RCC 7860 (cell line): ENCODE results near the gene ENKD1.

ENCODE experiments used
- DNase-seq: peaks from one replicate; pipeline ENCODE4 v3.0.0-alpha.2; 2015; ENCODE audit warnings: low spot score
- FAIRE-seq: peaks from 2 replicates; lab custom pipeline; 2012; peaks lifted over from hg19 to GRCh38; lab: Jason Lieb, UNC

The ENKD1 gene

DNA sequence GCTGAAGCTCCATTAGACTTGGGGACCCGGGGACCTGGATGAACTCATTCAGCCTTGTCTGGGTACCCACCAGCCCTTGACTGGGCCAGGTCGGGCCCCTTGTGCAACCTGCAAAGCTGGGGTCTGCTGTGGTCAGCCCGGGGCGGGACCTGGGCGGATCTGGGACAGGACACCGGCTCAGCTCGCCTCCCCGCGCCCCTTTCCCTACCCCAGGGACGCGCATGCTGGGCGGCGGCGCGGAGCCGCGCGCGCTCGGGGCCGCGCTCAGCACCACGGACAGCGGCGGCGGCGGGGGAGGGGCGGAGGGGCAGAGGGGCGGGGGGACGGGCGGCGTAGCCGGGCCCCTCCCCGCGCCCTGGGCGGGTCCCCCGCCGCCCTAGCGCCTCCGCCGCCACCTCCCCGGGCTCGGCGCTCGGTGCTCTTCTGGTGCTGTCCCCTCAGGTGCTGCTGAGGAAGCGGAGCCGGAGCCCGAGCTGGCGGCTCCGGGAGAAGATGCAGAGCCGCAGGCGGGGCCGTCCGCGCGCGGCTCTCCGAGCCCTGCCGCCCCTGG is 13.9 kb downstream of the ENKD1 start:
- FAIRE-seq (no peak), DNase-seq (no peak)

- FAIRE-seq, result no peak
- DNase-seq, result no peak
These were observed 14.7 kb downstream of the ENKD1 start for GRCh38 chr16:67651847-67652246.

- DNase-seq (no peak), FAIRE-seq (no peak)
These were observed 15.5 kb downstream of the ENKD1 start for GRCh38 chr16:67651039-67651438.

GRCh38 chr16:67650023-67650422 is 16.5 kb downstream of the ENKD1 start:
- DNase-seq (no peak), FAIRE-seq (no peak)

GRCh38 chr16:67649494-67649931 is 17.0 kb downstream of the ENKD1 start:
- DNase-seq, result no peak

DNA sequence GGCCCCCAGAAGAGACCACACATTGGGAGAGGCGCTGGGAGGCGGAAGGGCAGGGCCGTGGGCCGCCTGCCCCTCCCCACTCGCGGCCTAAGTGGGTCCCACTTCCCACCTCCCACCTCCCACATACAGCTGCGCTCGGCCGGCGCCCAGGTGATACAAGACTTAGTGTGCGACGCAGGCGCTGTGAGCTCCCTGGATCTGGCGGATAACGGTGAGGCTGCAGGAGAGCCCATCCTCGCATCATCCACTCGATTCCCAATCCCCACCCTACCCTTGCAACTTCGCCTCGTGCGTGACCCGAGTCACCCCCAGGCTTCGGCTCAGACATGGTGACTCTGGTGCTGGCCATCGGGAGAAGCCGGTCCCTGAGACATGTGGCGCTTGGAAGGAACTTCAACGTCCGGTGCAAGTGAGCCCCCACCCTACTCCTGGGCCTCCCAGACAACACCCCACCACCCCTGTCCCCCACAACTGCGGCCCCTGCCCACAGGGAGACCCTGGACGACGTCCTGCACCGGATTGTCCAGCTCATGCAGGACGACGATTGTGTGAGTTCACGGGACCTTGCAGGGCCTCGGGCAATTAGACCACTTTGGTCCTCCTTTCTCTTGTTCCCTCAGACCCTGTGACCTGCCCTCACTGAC is 17.7 kb downstream of the ENKD1 start:
- DNase-seq (no peak), FAIRE-seq (no peak)

More at GRCh38 chr16:67649494-67649931, 17.0 kb downstream of the ENKD1 start:
- FAIRE-seq, result no peak

- no peak for FAIRE-seq
- DNase-seq, result no peak
These were observed 18.3 kb downstream of the ENKD1 start for GRCh38 chr16:67648088-67648763.

DNA sequence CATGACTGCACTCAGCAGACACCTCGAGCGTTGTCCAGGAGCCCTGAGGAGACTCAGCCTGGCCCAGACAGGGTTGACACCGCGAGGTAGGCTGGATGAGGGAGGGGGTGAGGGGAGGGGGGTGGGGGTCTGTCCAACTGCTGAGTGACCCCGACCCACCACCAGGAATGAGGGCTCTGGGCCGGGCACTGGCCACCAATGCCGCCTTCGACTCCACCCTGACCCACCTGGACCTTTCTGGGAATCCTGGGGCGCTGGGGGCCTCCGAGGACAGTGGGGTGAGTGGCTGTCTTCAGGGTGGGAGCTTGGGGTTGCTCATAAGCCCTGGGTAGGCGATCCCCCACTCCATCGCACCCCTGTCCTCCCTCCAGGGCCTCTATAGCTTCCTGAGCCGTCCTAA is 18.9 kb downstream of the ENKD1 start:
- DNase-seq (no peak), FAIRE-seq (no peak)

- no peak for FAIRE-seq
- no peak for DNase-seq
These were observed 19.4 kb downstream of the ENKD1 start for GRCh38 chr16:67647111-67647651.

DNA sequence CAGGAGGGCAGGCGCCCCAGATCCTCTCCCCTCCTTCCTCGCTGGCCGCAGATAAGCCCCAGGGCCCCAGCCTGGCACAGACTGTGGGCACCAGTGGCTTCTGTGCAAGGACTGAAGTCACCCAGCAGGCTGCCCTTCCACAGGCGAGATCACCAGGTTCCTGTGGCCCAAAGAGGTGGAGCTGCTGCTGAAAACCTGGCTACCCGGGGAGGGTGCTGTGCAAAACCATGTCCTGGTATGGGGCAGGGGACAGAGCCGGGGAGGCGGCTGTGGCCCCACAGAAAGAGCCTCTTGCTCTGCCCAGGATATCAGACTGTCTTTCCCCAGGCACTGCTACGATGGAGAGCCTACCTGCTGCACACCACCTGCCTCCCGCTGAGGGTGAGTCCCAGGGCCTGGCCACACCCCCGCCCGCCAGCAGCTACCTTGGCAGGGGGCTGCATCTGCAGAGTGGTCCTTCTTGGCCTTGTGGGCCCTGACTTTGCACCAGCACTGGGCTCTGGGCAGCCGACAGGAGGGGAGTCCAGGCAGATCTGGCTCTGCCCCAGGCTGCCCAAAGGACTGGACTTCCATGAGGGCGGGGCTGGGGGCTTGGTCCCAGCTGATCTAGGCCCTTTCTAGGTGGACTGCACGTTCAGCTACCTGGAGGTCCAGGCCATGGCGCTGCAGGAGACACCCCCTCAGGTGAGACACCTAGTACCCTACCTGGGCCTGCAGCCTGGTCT is 21.0 kb downstream of the ENKD1 start:
- FAIRE-seq, result no peak

DNA sequence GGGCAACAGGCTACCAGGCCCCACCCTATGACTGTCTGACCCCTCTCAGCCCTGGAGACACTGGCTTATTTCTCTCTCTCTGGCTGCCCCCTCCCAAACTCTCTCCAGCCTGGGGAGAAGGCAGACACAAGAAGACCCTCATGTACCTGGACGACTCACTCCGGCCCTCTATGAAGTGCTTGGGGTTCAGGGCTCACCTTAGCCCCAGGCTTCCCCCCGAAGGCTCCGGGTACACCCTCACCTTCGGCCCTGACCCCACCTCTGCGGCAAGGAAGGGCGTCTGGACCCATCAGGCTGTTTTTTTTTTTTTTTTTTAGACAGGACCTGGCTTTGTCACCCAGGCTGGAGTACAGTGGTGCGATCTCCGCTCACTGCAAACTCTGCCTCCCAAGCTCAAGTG is 22.5 kb downstream of the ENKD1 start:
- no peak for FAIRE-seq
- DNase-seq, result no peak

More for the DNA sequence above, 21.0 kb downstream of the ENKD1 start:
- no peak for DNase-seq

DNA sequence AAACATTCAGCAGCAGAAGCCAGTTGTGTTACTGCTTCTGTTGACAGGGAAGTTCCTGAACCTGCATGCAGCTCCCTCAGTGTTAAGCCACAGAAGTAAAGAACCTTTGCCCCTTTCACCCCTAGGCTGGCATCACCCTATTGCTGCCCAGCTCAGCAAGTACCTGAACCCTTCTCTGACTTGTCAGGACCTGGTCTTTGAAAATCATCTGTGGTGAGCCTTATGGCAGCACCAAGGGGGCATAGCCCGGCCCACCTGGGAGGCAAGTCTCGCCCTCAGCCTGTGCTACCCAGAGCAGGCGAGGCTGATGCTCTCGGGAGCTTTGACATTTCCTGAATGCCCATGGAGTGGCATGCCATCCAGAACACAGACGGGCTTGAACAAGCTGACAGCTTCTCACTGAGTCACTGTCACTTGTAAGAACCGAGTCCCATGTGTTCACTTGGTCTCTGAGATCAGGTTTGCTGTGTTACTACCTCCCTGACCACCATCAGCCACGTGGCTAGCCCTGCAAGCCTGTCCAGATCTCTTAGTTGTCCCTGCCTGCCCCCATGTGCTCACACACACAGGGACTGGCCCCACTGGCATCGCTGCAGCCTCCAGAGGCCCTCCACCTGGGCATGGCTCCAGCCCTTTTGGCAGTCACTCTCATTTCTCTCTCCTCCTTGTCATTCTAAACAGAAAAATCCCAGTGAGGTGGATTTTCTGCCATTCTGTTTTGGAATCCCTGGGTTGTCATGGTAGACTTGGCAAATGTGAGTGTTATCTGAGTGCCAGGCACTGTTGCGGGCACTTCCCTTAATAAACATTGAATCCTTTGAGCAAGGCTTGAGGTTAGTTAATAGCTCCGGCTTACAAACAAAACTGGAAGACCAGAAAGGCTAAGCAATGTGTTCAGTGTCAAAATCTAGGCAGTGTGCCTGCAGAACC is 24.5 kb downstream of the ENKD1 start:
- DNase-seq (no peak), FAIRE-seq (no peak)

- DNase-seq, result no peak
- no peak for FAIRE-seq
These were observed 28.9 kb downstream of the ENKD1 start for GRCh38 chr16:67637625-67638024.

GRCh38 chr16:67636713-67637112 is 29.8 kb downstream of the ENKD1 start:
- DNase-seq (no peak), FAIRE-seq (no peak)

- no peak for FAIRE-seq
- DNase-seq, result no peak
These were observed 34.0 kb downstream of the ENKD1 start for GRCh38 chr16:67632415-67633172.

DNA sequence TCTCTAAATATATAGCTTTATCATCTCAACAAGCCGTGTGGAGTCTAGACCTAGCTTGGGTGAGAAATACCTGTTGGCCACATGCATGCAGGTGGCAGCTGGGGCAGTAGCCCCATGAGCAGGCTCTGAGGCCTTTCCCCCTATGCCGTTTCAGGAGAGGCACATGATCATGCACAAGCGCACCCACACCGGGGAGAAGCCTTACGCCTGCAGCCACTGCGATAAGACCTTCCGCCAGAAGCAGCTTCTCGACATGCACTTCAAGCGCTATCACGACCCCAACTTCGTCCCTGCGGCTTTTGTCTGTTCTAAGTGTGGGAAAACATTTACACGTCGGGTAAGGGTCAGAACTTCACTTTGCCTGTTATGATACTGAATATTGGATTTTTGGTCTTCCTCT is 38.3 kb downstream of the ENKD1 start:
- FAIRE-seq (no peak), DNase-seq (no peak)

GRCh38 chr16:67613808-67614207 is 52.7 kb downstream of the ENKD1 start:
- FAIRE-seq (no peak), DNase-seq (no peak)
